KG1 (cell line): Measurements from ENCODE around the gene CX3CR1.

Source experiments
- DNase-seq: peaks from one replicate; lab custom pipeline; 2025; lab: John Stamatoyannopoulos, UW

Gene CX3CR1

GRCh38 chr3:39222939-39223338, 56.9 kb downstream of the CX3CR1 start:
- DNase-seq, result no peak

- no peak for DNase-seq
These were observed 57.4 kb downstream of the CX3CR1 start for GRCh38 chr3:39222462-39222861.

- DNase-seq, result no peak
These were observed 58.7 kb downstream of the CX3CR1 start for GRCh38 chr3:39221141-39221530.

GRCh38 chr3:39220407-39221140, 59.3 kb downstream of the CX3CR1 start:
- DNase-seq, result no peak

- DNase-seq, result no peak
These were observed 60.1 kb downstream of the CX3CR1 start for GRCh38 chr3:39219702-39220101.

GRCh38 chr3:39216176-39216790, 63.6 kb downstream of the CX3CR1 start:
- DNase-seq, result no peak

GRCh38 chr3:39213613-39214012, 66.2 kb downstream of the CX3CR1 start:
- DNase-seq, result no peak
